ENCODE results near the gene COLEC12.

Gene COLEC12

DNA sequence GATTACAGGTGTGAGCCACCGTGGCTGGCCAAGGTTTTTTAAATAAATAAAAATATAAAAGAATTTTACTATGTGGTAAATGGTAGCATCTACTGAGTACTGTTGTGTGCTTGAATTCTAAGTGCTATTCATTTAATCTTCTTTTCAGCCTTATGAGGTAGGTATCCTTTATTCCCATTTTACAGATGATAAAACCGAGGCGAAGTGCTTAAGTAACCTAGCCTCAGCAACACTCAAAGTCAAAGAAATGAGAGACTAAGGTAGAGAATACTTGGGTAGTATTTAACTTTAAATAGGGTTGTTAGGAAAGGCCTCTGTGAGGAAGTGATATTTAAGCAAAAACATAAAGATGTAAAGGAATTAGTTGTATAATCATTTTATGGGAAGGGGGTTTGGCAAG lies 227.0 kb downstream of the COLEC12 start:
- no peak overlapping the region for H3K4me3 ChIP-seq (ENCODE audit: low read length)
- TF ChIP-seq, protein P1, sequence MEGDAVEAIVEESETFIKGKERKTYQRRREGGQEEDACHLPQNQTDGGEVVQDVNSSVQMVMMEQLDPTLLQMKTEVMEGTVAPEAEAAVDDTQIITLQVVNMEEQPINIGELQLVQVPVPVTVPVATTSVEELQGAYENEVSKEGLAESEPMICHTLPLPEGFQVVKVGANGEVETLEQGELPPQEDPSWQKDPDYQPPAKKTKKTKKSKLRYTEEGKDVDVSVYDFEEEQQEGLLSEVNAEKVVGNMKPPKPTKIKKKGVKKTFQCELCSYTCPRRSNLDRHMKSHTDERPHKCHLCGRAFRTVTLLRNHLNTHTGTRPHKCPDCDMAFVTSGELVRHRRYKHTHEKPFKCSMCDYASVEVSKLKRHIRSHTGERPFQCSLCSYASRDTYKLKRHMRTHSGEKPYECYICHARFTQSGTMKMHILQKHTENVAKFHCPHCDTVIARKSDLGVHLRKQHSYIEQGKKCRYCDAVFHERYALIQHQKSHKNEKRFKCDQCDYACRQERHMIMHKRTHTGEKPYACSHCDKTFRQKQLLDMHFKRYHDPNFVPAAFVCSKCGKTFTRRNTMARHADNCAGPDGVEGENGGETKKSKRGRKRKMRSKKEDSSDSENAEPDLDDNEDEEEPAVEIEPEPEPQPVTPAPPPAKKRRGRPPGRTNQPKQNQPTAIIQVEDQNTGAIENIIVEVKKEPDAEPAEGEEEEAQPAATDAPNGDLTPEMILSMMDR (conservative IDR thresholded peaks at IDR 0.05; ENCODE audit: low read depth, low read length): no peak
- no peak for DNase-seq (ENCODE audit: low read depth)

DNA sequence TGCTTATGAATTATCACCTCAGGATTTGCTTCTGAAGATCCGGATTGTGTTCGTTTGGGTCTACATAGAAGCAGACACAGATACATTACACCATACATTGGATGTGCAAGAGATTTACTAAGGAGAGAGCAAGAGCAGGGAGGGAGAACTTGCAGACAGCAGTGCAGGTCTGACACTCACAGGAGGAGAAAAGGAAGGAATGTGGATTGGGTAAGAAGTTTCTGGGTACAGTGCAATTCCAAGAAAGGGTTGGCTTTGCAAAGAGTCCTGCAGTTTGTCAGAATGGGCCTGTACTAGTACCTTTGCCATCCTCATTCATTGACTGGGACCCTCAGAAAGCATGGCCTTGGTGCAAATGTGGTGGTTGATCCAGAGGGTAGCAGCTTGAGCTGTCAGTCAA lies 227.9 kb downstream of the COLEC12 start:
- TF ChIP-seq, protein P1 (conservative IDR thresholded peaks at IDR 0.05; ENCODE audit: low read depth, low read length): no peak
- no peak overlapping the region for H3K4me3 ChIP-seq (ENCODE audit: low read length)
- DNase-seq (ENCODE audit: low read depth): no peak

GRCh38 chr18:269480-270095 lies 230.9 kb downstream of the COLEC12 start:
- TF ChIP-seq, protein P1 (conservative IDR thresholded peaks at IDR 0.05; ENCODE audit: low read depth, low read length): no peak
- no peak for DNase-seq (ENCODE audit: low read depth)
- no peak overlapping the region for H3K4me3 ChIP-seq (ENCODE audit: low read length)

- TF ChIP-seq, protein P1 (conservative IDR thresholded peaks at IDR 0.05; ENCODE audit: low read depth, low read length): no peak
- peak; percentile 67 for DNase-seq (ENCODE audit: low read depth)
- H3K4me3 ChIP-seq (ENCODE audit: low read length): peak within 1 kb of the TSS; percentile 81
Observed at GRCh38 chr18:267688-268552, 232.6 kb downstream of the COLEC12 start, which contains the start of gene THOC1. TSS of gene THOC1 (minus strand) at chr18:268047. CDS start at chr18:268019, 28 bp downstream.

DNA sequence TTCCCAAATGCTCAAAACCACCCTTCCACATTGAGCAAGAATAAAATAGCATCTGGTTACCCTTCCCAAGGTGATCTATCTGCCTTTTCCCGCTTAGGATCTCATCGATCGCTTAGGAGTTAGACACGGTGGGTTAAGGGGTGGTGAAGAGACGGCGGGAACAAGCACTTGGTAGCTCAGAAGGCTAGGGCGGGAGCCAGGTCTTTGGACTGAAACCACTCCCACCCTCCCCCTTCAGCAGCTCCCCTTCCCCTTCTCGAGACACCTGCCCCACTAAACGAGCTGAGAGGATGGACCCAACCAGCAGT lies 233.2 kb downstream of the COLEC12 start:
- TF ChIP-seq, protein P1 (conservative IDR thresholded peaks at IDR 0.05; ENCODE audit: low read depth, low read length): no peak
- DNase-seq (ENCODE audit: low read depth): no peak
- peak overlapping the region; percentile 81 for H3K4me3 ChIP-seq (ENCODE audit: low read length)

Measured in retinal pigment epithelial cell (primary cell).